AG04450 (cell line): ENCODE measurements around the gene TTC28. TPM values are rescaled to one million over a fixed set of nuclear protein-coding genes. Genes with fewer than 3 reads are reported as not detected.

Experiments
- CTCF ChIA-PET: fragments of 300-600, 350-600 bp; formaldehyde crosslinking; extraction: SDS; loops from one replicate; lab custom pipeline; 2022; ENCODE audit warnings: antibody characterized with exemption, inconsistent platforms; lab: Charles Lee
- POLR2A ChIA-PET: fragments of 350-600 bp; formaldehyde crosslinking; extraction: SDS; loops from one replicate; lab custom pipeline; 2021; ENCODE audit warnings: antibody characterized with exemption, inconsistent platforms; lab: Yijun Ruan, JAX
- DNase-seq: peaks from one replicate; pipeline ENCODE4 v3.0.0-alpha.2; 2011; ENCODE audit warnings: low read depth, low spot score
- H3K27ac ChIP-seq: one replicate; pipeline ENCODE4 v1.5.1; 2012; ENCODE audit warnings: low read depth, low read length, control low read depth
- H3K27me3 ChIP-seq: one replicate; pipeline ENCODE4 v1.6.0; 2012; ENCODE audit warnings: low read length; ENCODE audit not compliant: control insufficient read depth, insufficient read depth
- H3K4me3 ChIP-seq: 2 replicates; pipeline ENCODE4 v1.5.1; 2011; ENCODE audit warnings: mild to moderate bottlenecking, low read depth, low read length, control low read depth
- H3K9me3 ChIP-seq: 2 replicates; pipeline ENCODE4 v1.5.1; 2012; ENCODE audit warnings: low read length; ENCODE audit not compliant: control insufficient read depth, insufficient read depth
- polyA plus RNA-seq: library from polyadenylated mRNA; depleted of rRNA; stranded (reverse); fragments of >200 nt; gene quantifications from 2 replicates; pipeline ENCODE4 v1.2.3, GENCODE V29; 2011
- TF ChIP-seq, protein P1 (sequence below): IDR thresholded peaks from 2 replicates; pipeline ENCODE4 v1.5.1; 2011; ENCODE audit warnings: low read depth, low read length, control low read depth, inconsistent platforms

TTC28 gene
- polyA plus RNA-seq, 1 experiment, result 11.2 TPM

DNA sequence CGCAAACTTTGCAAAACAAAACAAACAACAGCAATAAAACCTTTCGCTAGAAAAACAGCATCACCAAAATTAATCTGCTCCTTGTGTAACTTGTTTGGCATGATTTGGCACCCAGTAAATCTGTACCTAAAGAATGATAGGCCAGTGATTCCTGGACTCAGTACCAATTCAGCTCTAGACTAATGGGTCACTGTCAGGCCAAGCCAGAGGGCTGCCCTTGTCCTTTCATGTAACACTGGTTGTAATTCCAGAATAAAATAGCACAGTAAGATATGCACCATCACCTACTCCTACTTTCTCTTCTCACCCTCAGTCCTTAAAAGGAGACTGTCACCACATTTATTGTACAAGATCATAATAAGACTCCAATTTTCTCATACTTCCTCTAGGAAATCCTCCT, 419.0 kb downstream of the TTC28 start:
- TF ChIP-seq, protein P1, sequence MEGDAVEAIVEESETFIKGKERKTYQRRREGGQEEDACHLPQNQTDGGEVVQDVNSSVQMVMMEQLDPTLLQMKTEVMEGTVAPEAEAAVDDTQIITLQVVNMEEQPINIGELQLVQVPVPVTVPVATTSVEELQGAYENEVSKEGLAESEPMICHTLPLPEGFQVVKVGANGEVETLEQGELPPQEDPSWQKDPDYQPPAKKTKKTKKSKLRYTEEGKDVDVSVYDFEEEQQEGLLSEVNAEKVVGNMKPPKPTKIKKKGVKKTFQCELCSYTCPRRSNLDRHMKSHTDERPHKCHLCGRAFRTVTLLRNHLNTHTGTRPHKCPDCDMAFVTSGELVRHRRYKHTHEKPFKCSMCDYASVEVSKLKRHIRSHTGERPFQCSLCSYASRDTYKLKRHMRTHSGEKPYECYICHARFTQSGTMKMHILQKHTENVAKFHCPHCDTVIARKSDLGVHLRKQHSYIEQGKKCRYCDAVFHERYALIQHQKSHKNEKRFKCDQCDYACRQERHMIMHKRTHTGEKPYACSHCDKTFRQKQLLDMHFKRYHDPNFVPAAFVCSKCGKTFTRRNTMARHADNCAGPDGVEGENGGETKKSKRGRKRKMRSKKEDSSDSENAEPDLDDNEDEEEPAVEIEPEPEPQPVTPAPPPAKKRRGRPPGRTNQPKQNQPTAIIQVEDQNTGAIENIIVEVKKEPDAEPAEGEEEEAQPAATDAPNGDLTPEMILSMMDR, result no peak
- Histone ChIP-seq H3K9me3 (peaks cover 2% of the 10 kb centered on the region; the same call in 1 of the 2 replicates), H3K27me3 (no peaks in the 10 kb centered on the region), H3K4me3 (no peak overlapping the region), H3K27ac (no peak overlapping the region)
- DNase-seq, result no peak
- ChIA-PET CTCF (no interaction called here), POLR2A (no interaction called here)

DNA sequence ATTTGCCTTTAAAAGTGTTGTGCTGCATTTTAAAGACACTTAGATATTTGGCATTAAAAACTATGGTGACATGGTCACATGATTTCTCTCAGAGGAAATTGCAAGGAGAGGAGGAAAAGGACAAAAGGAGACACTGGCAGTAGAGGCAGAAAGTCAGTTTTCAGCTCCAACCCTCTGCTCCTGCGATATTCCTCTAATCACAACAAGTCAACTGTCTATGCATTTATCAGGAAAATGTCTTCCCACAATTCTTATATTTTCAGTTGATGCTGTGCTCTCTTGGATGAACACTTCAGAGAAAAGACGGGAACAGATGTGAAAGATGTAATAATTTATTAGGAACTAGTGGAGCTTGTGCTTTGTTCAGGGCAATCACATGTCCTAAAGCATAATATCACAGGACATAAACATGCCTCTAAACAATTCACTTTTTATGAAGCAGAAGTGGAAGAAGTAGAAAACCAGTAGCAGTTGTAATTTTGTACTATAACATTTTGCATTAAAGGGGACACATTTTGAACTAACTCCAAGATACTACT, 419.8 kb downstream of the TTC28 start:
- Histone ChIP-seq H3K27me3 (no peaks in the 10 kb centered on the region), H3K9me3 (peaks cover 2% of the 10 kb centered on the region; the same call in 1 of the 2 replicates), H3K27ac (no peak overlapping the region), H3K4me3 (no peak overlapping the region)
- TF ChIP-seq, protein P1, result no peak
- no peak for DNase-seq
- POLR2A ChIA-PET, result no interaction called here
- CTCF ChIA-PET, result interaction anchor here (0.7 kb wide), 1 partner anchor 9 kb away, joined by 3 read pairs; no protein-coding TSS in a partner anchor

DNA sequence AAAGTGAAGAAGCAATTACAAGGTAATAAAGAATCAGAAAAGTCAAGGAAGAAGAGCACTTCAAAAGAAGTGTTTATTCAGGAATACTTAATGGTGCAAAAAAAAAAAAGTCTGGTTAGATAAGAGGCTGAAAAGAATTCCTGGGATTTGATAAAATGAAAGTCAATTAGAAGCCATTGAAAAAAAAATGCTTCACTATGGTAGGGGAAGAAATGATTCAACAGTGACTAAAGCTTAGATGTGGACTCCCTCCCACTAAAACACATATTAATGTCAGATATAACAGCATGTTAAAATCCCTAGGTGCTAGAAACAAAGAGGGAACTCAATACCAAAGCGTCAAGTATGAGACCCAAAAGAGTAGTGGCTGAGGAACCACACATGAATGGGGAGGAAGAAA, 425.2 kb downstream of the TTC28 start:
- no peaks in the 10 kb centered on the region for H3K27me3 ChIP-seq
- H3K27ac ChIP-seq, result no peak overlapping the region
- TF ChIP-seq, protein P1, result no peak
- H3K4me3 ChIP-seq, result no peak overlapping the region
- POLR2A ChIA-PET, result no interaction called here
- H3K9me3 ChIP-seq, result peaks cover 2% of the 10 kb centered on the region; the same call in 1 of the 2 replicates
- CTCF ChIA-PET, result no interaction called here
- no peak for DNase-seq

DNA sequence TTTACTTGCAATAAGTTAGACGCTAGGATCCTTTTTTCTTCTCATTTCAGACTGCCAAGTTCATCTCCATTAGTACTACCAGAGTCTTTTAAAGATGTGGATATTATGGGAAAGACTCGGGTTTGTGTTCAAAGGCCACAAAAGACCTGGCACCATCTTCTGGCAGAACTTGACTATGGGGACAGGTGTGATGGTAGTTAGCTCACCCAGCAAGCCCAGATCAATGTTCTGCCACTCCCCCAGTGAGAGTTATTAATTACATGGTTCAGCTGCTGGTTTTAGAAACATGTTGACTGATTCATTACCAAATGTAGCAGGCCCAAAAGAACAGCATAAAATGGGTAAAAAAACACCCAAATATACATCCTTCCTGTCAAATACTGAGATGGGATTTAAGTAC, 427.1 kb downstream of the TTC28 start:
- ChIA-PET CTCF (interaction anchor here (1.0 to 1.7 kb wide), 5 partner anchors 8 to 200 kb away, joined by 3 to 18 read pairs (median 3); no protein-coding TSS in a partner anchor), POLR2A (no interaction called here)
- Histone ChIP-seq H3K27me3 (no peaks in the 10 kb centered on the region), H3K27ac (no peak overlapping the region), H3K9me3 (peaks cover 2% of the 10 kb centered on the region; the same call in 1 of the 2 replicates), H3K4me3 (no peak overlapping the region)
- TF ChIP-seq, protein P1, result no peak
- no peak for DNase-seq

DNA sequence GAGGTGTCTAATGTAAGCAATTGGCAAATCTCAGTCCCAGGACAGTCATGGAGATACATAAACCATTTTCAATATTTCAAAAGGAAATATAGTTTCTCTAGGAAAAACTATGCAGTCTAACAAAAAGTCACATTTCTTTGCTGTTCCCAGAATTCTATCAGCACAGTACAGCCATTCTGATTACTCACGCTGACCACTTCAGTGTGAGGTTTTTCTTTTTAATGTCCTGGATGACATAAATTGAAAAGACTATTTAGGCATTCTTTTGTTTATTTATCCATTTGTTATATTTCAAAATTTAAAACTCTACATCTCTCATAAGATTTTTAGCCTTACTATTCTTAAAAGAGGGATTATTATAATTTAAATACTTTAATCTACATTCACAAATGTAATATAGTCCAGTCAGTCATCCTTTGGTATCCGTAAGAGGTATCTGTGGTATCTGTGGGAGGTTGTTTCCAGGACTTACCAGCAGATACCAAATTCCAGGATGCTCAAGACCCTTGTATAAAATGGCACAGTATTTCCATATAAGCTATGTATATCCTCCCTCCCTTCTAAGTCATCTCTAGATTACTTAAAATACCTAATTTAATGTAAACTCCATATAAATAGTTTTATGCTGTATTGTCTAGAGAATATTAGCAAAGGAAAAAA, 429.5 kb downstream of the TTC28 start:
- Histone ChIP-seq H3K4me3 (no peak overlapping the region), H3K27ac (no peak overlapping the region), H3K27me3 (no peaks in the 10 kb centered on the region), H3K9me3 (no peaks in the 10 kb centered on the region)
- TF ChIP-seq, protein P1, result no peak
- ChIA-PET POLR2A (interaction anchor here (0.6 to 0.7 kb wide), 2 partner anchors 215 to 310 kb away, joined by 3 to 6 read pairs; no protein-coding TSS in a partner anchor), CTCF (interaction anchor here (0.7 kb wide), 1 partner anchor 10 kb away, joined by 3 read pairs; no protein-coding TSS in a partner anchor)
- no peak for DNase-seq
